Kidney epithelial cell (primary cell): ENCODE results near the gene CCDC102A. TPM values are rescaled to one million over a fixed set of nuclear protein-coding genes. Genes with fewer than 3 reads are reported as not detected.
A peak's percentile ranks its signal among the peaks of the same experiment; 100 is the strongest.

Experiments
- DNase-seq: peaks from one replicate; pipeline ENCODE4 v3.0.0-alpha.2; 2010; ENCODE audit warnings: low read depth
- H3K27me3 ChIP-seq: 2 replicates; pipeline ENCODE4 v1.6.0; 2011; ENCODE audit warnings: low read length; ENCODE audit not compliant: control insufficient read depth, insufficient read depth
- H3K36me3 ChIP-seq: 2 replicates; pipeline ENCODE4 v1.5.1; 2011; ENCODE audit warnings: low read length; ENCODE audit not compliant: control insufficient read depth, insufficient read depth
- H3K4me3 ChIP-seq: 2 replicates; pipeline ENCODE4 v1.5.1; 2011; ENCODE audit warnings: low read depth, mild to moderate bottlenecking, control low read depth, low read length
- CTCF ChIP-seq: IDR thresholded peaks from 2 replicates; pipeline ENCODE4 v1.5.1; 2011; ENCODE audit warnings: mild to moderate bottlenecking, moderate library complexity, low read length, control low read depth, inconsistent platforms; ENCODE audit not compliant: insufficient read depth, poor library complexity, severe bottlenecking
- total RNA-seq: library from RNA; depleted of rRNA; stranded (reverse); fragments of >200 nt; gene quantifications from 2 replicates; pipeline ENCODE4 v1.2.3, GENCODE V29; 2015

Gene CCDC102A
- total RNA-seq, 1 donor from 2014 or later = 11.4 TPM

- DNase-seq = no peak
- Histone ChIP-seq H3K4me3 (no peak overlapping the region), H3K36me3 (no peaks in the 10 kb centered on the region), H3K27me3 (no peaks in the 10 kb centered on the region)
- TF ChIP-seq CTCF = no peak
Observed at GRCh38 chr16:57567691-57568090, 31.3 kb upstream of the CCDC102A start.

GRCh38 chr16:57566436-57566835 is 30.1 kb upstream of the CCDC102A start:
- TF ChIP-seq CTCF = no peak
- Histone ChIP-seq H3K4me3 (no peak overlapping the region), H3K27me3 (no peaks in the 10 kb centered on the region), H3K36me3 (no peaks in the 10 kb centered on the region)
- DNase-seq = no peak

- Histone ChIP-seq H3K36me3 (no peaks in the 10 kb centered on the region), H3K4me3 (no peak overlapping the region), H3K27me3 (peaks cover 3% of the 10 kb centered on the region)
- no peak for DNase-seq
- TF ChIP-seq CTCF = no peak
Observed at GRCh38 chr16:57565461-57565860, 29.1 kb upstream of the CCDC102A start.

- H3K36me3 ChIP-seq = no peaks in the 10 kb centered on the region
- peaks cover 3% of the 10 kb centered on the region for H3K27me3 ChIP-seq
- TF ChIP-seq CTCF = no peak
- H3K4me3 ChIP-seq = no peak overlapping the region
- DNase-seq = peak; percentile 16
Observed at GRCh38 chr16:57564571-57565270, 28.4 kb upstream of the CCDC102A start.

GRCh38 chr16:57563761-57564160 is 27.4 kb upstream of the CCDC102A start:
- H3K27me3 ChIP-seq = peaks cover 3% of the 10 kb centered on the region
- H3K36me3 ChIP-seq = no peaks in the 10 kb centered on the region
- no peak overlapping the region for H3K4me3 ChIP-seq
- TF ChIP-seq CTCF = no peak
- no peak for DNase-seq

- no peak overlapping the region for H3K4me3 ChIP-seq
- no peak for TF ChIP-seq CTCF
- no peak for DNase-seq
- H3K27me3 ChIP-seq = peaks cover 3% of the 10 kb centered on the region
- no peaks in the 10 kb centered on the region for H3K36me3 ChIP-seq
Observed at GRCh38 chr16:57563487-57563750, 27.0 kb upstream of the CCDC102A start.
